PC-9 (cell line): ENCODE results near the gene PHACTR4. TPM values are rescaled to one million over a fixed set of nuclear protein-coding genes. Genes with fewer than 3 reads are reported as not detected.
"Not testable (repeated sequence)": the region's sequence is repeated elsewhere in the genome, so short reads cannot be mapped to it uniquely, and the experiment has no call there.

Experiments
- BruUV-seq: library from RNA; stranded (reverse); fragments of 400-500 nt; replicated peaks from 2 replicates; lab custom pipeline; 2021; lab: Mats Ljungman, UMichigan
- CTCF ChIA-PET: fragments of 300-600 bp; sonication (Branson Sonifier 250); formaldehyde crosslinking; loops from one replicate; lab custom pipeline; 2022; ENCODE audit warnings: antibody characterized with exemption; lab: Charles Lee
- POLR2A ChIA-PET: fragments of 300-600 bp; sonication (Branson Sonifier 250); formaldehyde crosslinking; loops from one replicate; lab custom pipeline; 2022; ENCODE audit warnings: antibody characterized with exemption; ENCODE audit not compliant: unreplicated experiment; lab: Charles Lee
- DNase-seq, 2 experiments: peaks; one replicate each; pipeline versions ENCODE4 v3.0.0 to v3.0.0-alpha.2; 2015 to 2022; ENCODE audit warnings: mixed read lengths in 1 of 2
- H2AFZ ChIP-seq: fragments of 200-600 bp; sonication (generic); 2 replicates; pipeline ENCODE4 v1.8.1; 2017; ENCODE audit warnings: antibody characterized with exemption
- H3F3A ChIP-seq: fragments of 200-600 bp; sonication (generic); 2 replicates; pipeline ENCODE4 v1.8.1; 2017; ENCODE audit warnings: antibody characterized with exemption, mild to moderate bottlenecking, low read depth; ENCODE audit not compliant: insufficient read depth
- H3K27ac ChIP-seq: fragments of 200-600 bp; sonication (generic); 2 replicates; pipeline ENCODE4 v1.6.1; 2016; ENCODE audit warnings: mixed run types
- H3K27me3 ChIP-seq: fragments of 200-600 bp; sonication (generic); 2 replicates; pipeline ENCODE4 v1.6.1; 2016; ENCODE audit warnings: low read depth, mixed run types; ENCODE audit not compliant: insufficient read depth
- H3K36me3 ChIP-seq: fragments of 200-600 bp; sonication (generic); 2 replicates; pipeline ENCODE4 v1.6.1; 2016; ENCODE audit warnings: low read depth, mixed run types
- H3K4me1 ChIP-seq: fragments of 200-600 bp; sonication (generic); replicated peaks from 2 replicates; pipeline ENCODE4 v1.6.1; 2016; ENCODE audit warnings: mixed run types; ENCODE audit not compliant: insufficient read depth
- H3K4me2 ChIP-seq: fragments of 200-600 bp; sonication (generic); 2 replicates; pipeline ENCODE4 v1.6.1; 2017; ENCODE audit warnings: mixed run types
- H3K4me3 ChIP-seq: fragments of 200-600 bp; sonication (generic); 2 replicates; pipeline ENCODE4 v1.6.1; 2016; ENCODE audit warnings: mixed run types
- H3K79me2 ChIP-seq: fragments of 200-600 bp; sonication (generic); 2 replicates; pipeline ENCODE4 v1.6.1; 2017; ENCODE audit warnings: low read depth, mixed run types
- H3K9me2 ChIP-seq: fragments of 200-600 bp; sonication (generic); 2 replicates; pipeline ENCODE4 v1.8.1; 2017; ENCODE audit warnings: mild to moderate bottlenecking; ENCODE audit not compliant: insufficient read depth
- H3K9me3 ChIP-seq: fragments of 200-600 bp; sonication (generic); 2 replicates; pipeline ENCODE4 v1.8.1; 2016; ENCODE audit warnings: low read depth; ENCODE audit not compliant: insufficient read depth
- H4K20me1 ChIP-seq: fragments of 200-600 bp; sonication (generic); 2 replicates; pipeline ENCODE4 v1.8.1; 2017; ENCODE audit not compliant: insufficient read depth
- EZH2 ChIP-seq: fragments of 200-600 bp; sonication (generic); IDR thresholded peaks from 2 replicates; pipeline ENCODE4 v1.8.0; 2017; ENCODE audit warnings: antibody characterized with exemption, low read depth
- intact Hi-C: fragments of 100-400 bp; cut with micrococcal nuclease; formaldehyde crosslinking; loops from one replicate; pipeline ENCODE4 v1.10.0; 2022; ENCODE audit not compliant: unreplicated experiment
- total RNA-seq: library from RNA; stranded (reverse); gene quantifications from 2 replicates; pipeline ENCODE4 v1.2.3, GENCODE V29; 2021
- TF ChIP-seq, protein P1 (sequence below): fragments of 200-600 bp; sonication (generic); conservative IDR thresholded peaks from 2 replicates; pipeline ENCODE4 v1.6.1; 2017; ENCODE audit warnings: mixed run types, antibody characterized with exemption, mild to moderate bottlenecking, moderate library complexity

The PHACTR4 gene
- total RNA-seq, 1 experiment from 2014 or later: 45.1 TPM

GRCh38 chr1:28378906-28379305 is 9.4 kb downstream of the PHACTR4 start:
- Histone ChIP-seq H3K79me2 (peaks cover 6% of the 10 kb centered on the region; the same call in 1 of the 2 replicates), H3K36me3 (no peaks in the 10 kb centered on the region), H3K9me2 (no peaks in the 10 kb centered on the region), H3K9me3 (no peaks in the 10 kb centered on the region), H3K4me2 (no peak overlapping the region), H3K27ac (no peak overlapping the region), H3K27me3 (no peaks in the 10 kb centered on the region), H2AFZ (no peak overlapping the region), H3K4me1 (no peaks in the 10 kb centered on the region), H3K4me3 (no peak overlapping the region), H3F3A (no peaks in the 10 kb centered on the region), H4K20me1 (no peaks in the 10 kb centered on the region)
- ChIA-PET POLR2A (interaction anchor here (0.7 kb wide), 1 partner anchor 506 kb away, joined by 4 read pairs; no protein-coding TSS in a partner anchor), CTCF (no interaction called here)
- intact Hi-C loops: no loop called here
- no TSS peak for BruUV-seq
- no peak for TF ChIP-seq EZH2
- TF ChIP-seq, protein P1, sequence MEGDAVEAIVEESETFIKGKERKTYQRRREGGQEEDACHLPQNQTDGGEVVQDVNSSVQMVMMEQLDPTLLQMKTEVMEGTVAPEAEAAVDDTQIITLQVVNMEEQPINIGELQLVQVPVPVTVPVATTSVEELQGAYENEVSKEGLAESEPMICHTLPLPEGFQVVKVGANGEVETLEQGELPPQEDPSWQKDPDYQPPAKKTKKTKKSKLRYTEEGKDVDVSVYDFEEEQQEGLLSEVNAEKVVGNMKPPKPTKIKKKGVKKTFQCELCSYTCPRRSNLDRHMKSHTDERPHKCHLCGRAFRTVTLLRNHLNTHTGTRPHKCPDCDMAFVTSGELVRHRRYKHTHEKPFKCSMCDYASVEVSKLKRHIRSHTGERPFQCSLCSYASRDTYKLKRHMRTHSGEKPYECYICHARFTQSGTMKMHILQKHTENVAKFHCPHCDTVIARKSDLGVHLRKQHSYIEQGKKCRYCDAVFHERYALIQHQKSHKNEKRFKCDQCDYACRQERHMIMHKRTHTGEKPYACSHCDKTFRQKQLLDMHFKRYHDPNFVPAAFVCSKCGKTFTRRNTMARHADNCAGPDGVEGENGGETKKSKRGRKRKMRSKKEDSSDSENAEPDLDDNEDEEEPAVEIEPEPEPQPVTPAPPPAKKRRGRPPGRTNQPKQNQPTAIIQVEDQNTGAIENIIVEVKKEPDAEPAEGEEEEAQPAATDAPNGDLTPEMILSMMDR: no peak
- no peak for DNase-seq

GRCh38 chr1:28380394-28380793 is 10.9 kb downstream of the PHACTR4 start:
- Histone ChIP-seq H3K27me3 (no peaks in the 10 kb centered on the region), H3K4me2 (no peak overlapping the region), H3K36me3 (no peaks in the 10 kb centered on the region), H4K20me1 (no peaks in the 10 kb centered on the region), H3K4me3 (no peak overlapping the region), H3K79me2 (peaks cover 10% of the 10 kb centered on the region; the same call in 1 of the 2 replicates), H3K27ac (no peak overlapping the region), H3K9me2 (no peaks in the 10 kb centered on the region), H3K9me3 (no peaks in the 10 kb centered on the region), H2AFZ (no peak overlapping the region), H3K4me1 (no peaks in the 10 kb centered on the region), H3F3A (no peaks in the 10 kb centered on the region)
- TF ChIP-seq, protein P1: no peak
- no peak for TF ChIP-seq EZH2
- intact Hi-C loops: no loop called here
- DNase-seq: no peak
- no TSS peak for BruUV-seq
- CTCF ChIA-PET: no interaction called here
- POLR2A ChIA-PET: no interaction called here

GRCh38 chr1:28383785-28384184 is 14.2 kb downstream of the PHACTR4 start:
- H3K36me3 ChIP-seq, H3F3A ChIP-seq, H3K27ac ChIP-seq, H3K9me3 ChIP-seq, DNase-seq, BruUV-seq, H3K4me2 ChIP-seq, CTCF ChIA-PET, H2AFZ ChIP-seq, intact Hi-C loops, H3K9me2 ChIP-seq, H3K4me3 ChIP-seq, H4K20me1 ChIP-seq, H3K27me3 ChIP-seq, POLR2A ChIA-PET, H3K4me1 ChIP-seq: not testable (repeated sequence)
- peaks cover 24% of the 10 kb centered on the region; the same call in 1 of the 2 replicates for H3K79me2 ChIP-seq
